Heart left ventricle (tissue), 16 donors: ENCODE data around the gene NLGN3. TPM values are rescaled to one million over a fixed set of nuclear protein-coding genes. Genes with fewer than 3 reads are reported as not detected.

ENCODE experiments used
- ATAC-seq, 4 donors: fragments of 200-7000 bp; cut with Tn5 transposase; one replicate each; pipeline ENCODE4 v1.9.1; 2020 to 2022; ENCODE audit warnings: moderate library complexity in 4 of 4, mild to moderate bottlenecking in 3 of 4, moderate number of reproducible peaks in 1 of 4
- DNase-seq, 5 donors: peaks; one replicate each; pipeline ENCODE4 v3.0.0-alpha.2; 2020
- H3K27ac ChIP-seq, 12 donors: fragments of 200-600 bp; sonication (generic) in 4 of 12; one replicate each; pipeline versions ENCODE4 v1.5.0 to v1.8.0; 2016 to 2022; ENCODE audit warnings: mild to moderate bottlenecking in 2 of 12
- H3K27me3 ChIP-seq, 9 donors: fragments of 200-600 bp; sonication (generic) in 2 of 9; one replicate each; pipeline versions ENCODE4 v1.5.1 to v1.8.0; 2016 to 2022; ENCODE audit warnings: mild to moderate bottlenecking in 3 of 9
- H3K36me3 ChIP-seq, 9 donors: fragments of 200-600 bp; sonication (generic) in 2 of 9; one replicate each; pipeline versions ENCODE4 v1.5.0 to v1.8.0; 2018 to 2022; ENCODE audit warnings: mild to moderate bottlenecking in 2 of 9
- H3K4me1 ChIP-seq, 12 donors: fragments of 200-600 bp; sonication (generic) in 4 of 12; one replicate each; pipeline versions ENCODE4 v1.5.0 to v1.8.0; 2016 to 2022; ENCODE audit warnings: mild to moderate bottlenecking in 3 of 12
- H3K4me3 ChIP-seq, 12 donors: fragments of 200-600 bp; sonication (generic) in 4 of 12; one replicate each; pipeline versions ENCODE4 v1.5.0 to v1.8.0; 2017 to 2022; ENCODE audit warnings: mild to moderate bottlenecking in 9 of 12, moderate library complexity in 4 of 12
- H3K9me3 ChIP-seq, 12 donors: fragments of 200-600 bp; sonication (generic) in 4 of 12; one replicate each; pipeline versions ENCODE4 v1.5.0 to v1.8.0; 2016 to 2022; ENCODE audit warnings: mild to moderate bottlenecking in 1 of 12
- CTCF ChIP-seq, 12 donors: fragments of 200-600 bp; sonication (generic) in 4 of 12; IDR thresholded peaks; one replicate each; pipeline versions ENCODE4 v1.5.0 to v1.8.0; 2018 to 2022; ENCODE audit warnings: antibody characterized with exemption in 12 of 12, mild to moderate bottlenecking in 5 of 12
- POLR2A ChIP-seq, 2 donors: fragments of 450-650 bp; IDR thresholded peaks; one replicate each; pipeline ENCODE4 v1.6.1; 2017; ENCODE audit warnings: antibody characterized with exemption in 2 of 2, mild to moderate bottlenecking in 2 of 2, moderate library complexity in 2 of 2
- WGBS, 4 donors: extraction: QIAGEN DNeasy Blood & Tissue Kit in 2 of 4; methylation state at CpG; one replicate each; pipeline versions ENCODE4 v1.1.5 to v1.1.7; 2013 to 2018; 5-methylcytosine and 5-hydroxymethylcytosine counted together
- intact Hi-C, 10 donors: fragments of 100-400 bp; cut with DNase I; formaldehyde crosslinking; loops; one replicate each; pipeline versions ENCODE4 v1.11.1 to v1.14.2; 2022
- polyA plus RNA-seq, 2 donors: library from polyadenylated mRNA; stranded (reverse); fragments of 200-250 nt; gene quantifications; one replicate each; pipeline ENCODE4 v1.2.3, GENCODE V29; 2013
- total RNA-seq, 9 donors: library from RNA; depleted of rRNA in 2 of 9; stranded (reverse); fragments of >200 nt in 2 of 9; fragmentation: NEBNext Ultra II Directional in 3 of 9; extraction: Animal tissue kit (Norgen Biotek cat#: 25700) in 3 of 9; gene quantifications; one replicate each; pipeline versions ENCODE4 v1.1.0 to v1.2.4, GENCODE V29; 2016 to 2023
- donor health status: ischemic (EF 13 %, LVEDD 7.1; RV severe dilation, severe dysfunction).
- donor health status: healthy with polysubstance abuse.
- donor health status: DM: no; HTN: yes; CAD: no.
- donor health status: DM: no; HTN: no; CAD: no.
- donor health status: ischemic (EF 25% LVEDD 6.9; RV normal size, moderate dysfunction).
- donor health status: ischemic (EF 25% LVEDD 5.7; RV mildly dilated, moderate dysfunction).
- donor health status: healthy.
- donor health status: DM: yes; HTN: yes; CAD: no.
- donor health status: ischemic (EF 35%, LVEDD 5.7; RV mildly dilated, moderate dysfunction).
- donor health status: nonischemic (EF 11% LVEDD 7.7; RV severe dilation, severe dysfunction).
- donor health status: DM: yes; HTN: yes; CAD: no.
- donor health status: PGD.
- donor health status: ischemic (EF 29% LVEDD 5.4; RV normal size, mild dysfunction).
- donor health status: nonischemic (EF 23%, LVEDD 6.1; RV moderate dilation, normal function).

NLGN3 gene
- total and polyA plus RNA-seq, 11 donors: 0.14 to 1.3 (median 0.49) TPM

GRCh38 chrX:71128166-71128833, 16.3 kb upstream of the NLGN3 start:
- Histone ChIP-seq H3K27ac (no peak overlapping the region), H3K9me3 (no peaks in the 10 kb centered on the region), H3K27me3 (no peaks in the 10 kb centered on the region), H3K4me3 (no peak overlapping the region), H3K36me3 (peaks cover 0 to 96% (median 84%) of the 10 kb centered on the region in 9 donors), H3K4me1 (no peaks in the 10 kb centered on the region)
- WGBS, 4 donors: 82 to 85% (median 83%) methylated on average over 10 to 12 of the region's 12 CpGs
- intact Hi-C loops: loop anchor here in 1 of 10 donors (10.0 kb wide), 1 partner anchor 47 kb away; no protein-coding TSS in a partner anchor
- no peak for TF ChIP-seq CTCF (IDR thresholded peaks at IDR 0.05)
- no peak for TF ChIP-seq POLR2A (IDR thresholded peaks at IDR 0.05)
- ATAC-seq: no peak
- DNase-seq: no peak

DNA sequence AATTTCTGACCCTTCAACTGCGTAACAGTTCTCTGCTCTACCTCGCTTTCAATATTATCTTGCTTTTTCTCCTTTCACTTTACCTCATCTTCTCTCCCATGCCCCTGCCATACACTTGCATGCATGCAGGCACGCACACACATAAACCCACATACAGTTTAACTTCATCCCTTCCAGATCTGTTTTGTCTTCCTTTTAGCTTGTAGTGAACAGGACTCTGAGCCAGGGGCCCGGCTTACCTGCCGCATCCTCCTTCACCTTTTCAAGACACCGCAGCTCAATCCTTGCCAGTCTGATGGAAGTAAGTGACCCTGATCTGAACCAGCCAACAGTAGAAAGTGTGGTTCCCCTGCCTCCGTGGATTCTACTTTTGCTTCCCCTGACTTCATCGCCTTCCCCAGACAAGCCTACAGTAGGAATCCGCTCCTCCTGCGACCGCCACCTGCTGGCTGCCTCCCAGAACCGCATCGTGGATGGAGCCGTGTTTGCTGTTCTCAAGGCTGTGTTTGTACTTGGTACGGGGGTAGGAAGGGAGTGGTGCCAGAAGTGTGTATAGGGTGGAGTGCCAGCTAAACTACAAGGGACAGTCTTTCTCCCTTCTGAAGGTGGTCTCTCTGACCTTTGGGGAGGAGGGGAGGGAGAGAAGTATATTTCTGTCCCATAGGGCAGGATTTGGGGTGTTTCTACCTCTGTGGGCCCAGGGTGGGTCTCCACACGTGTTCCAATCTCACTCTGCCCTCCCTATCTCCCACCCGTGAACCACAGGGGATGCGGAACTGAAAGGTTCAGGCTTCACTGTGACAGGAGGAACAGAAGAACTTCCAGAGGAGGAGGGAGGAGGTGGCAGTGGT, 15.5 kb upstream of the NLGN3 start:
- no peak overlapping the region for H3K4me3 ChIP-seq
- H3K36me3 ChIP-seq: peaks cover 0 to 92% (median 81%) of the 10 kb centered on the region in 9 donors
- TF ChIP-seq CTCF (IDR thresholded peaks at IDR 0.05): peak; percentile 55 to 73 (median 62)
- TF ChIP-seq POLR2A (IDR thresholded peaks at IDR 0.05): no peak
- no peaks in the 10 kb centered on the region for H3K4me1 ChIP-seq
- DNase-seq (peak; percentile 50 to 76 (median 61)), ATAC-seq (peak in 3 of 4 donors; percentile 68 to 81 (median 74))
- intact Hi-C loops: loop anchor here in 2 of 10 donors (1.0 to 10.0 kb wide), 2 partner anchors 31 to 46 kb away; no protein-coding TSS in a partner anchor
- no peaks in the 10 kb centered on the region for H3K27me3 ChIP-seq
- H3K9me3 ChIP-seq: no peaks in the 10 kb centered on the region
- 34 to 41% (median 37%) methylated on average over 18 of the region's 18 CpGs for WGBS, 4 donors
- H3K27ac ChIP-seq: no peak overlapping the region

DNA sequence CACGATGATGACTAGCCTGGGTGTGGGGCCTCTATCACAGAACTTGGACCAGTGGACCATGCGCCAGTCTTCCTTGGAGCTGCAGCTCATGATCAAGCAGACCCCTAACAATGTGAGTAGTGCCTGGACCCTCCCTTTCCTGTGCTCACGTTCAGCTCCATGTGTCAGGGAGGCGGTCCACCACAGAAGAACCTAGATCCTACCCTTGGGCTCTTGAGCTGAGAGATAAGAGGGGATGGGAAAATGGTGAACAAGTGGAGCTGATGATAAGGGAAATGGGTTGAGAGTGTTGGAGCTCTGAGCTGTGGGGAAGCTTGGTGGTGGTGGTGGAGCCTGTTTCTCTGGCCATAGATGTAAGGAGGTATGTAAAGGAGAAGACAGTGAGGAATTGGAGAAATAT, 13.1 kb upstream of the NLGN3 start:
- ATAC-seq (no peak), DNase-seq (no peak)
- Histone ChIP-seq H3K27ac (no peak overlapping the region), H3K9me3 (no peaks in the 10 kb centered on the region), H3K4me1 (no peaks in the 10 kb centered on the region), H3K4me3 (no peak overlapping the region), H3K36me3 (peaks cover 0 to 94% (median 76%) of the 10 kb centered on the region in 9 donors), H3K27me3 (no peaks in the 10 kb centered on the region)
- TF ChIP-seq POLR2A (IDR thresholded peaks at IDR 0.05): no peak
- TF ChIP-seq CTCF (IDR thresholded peaks at IDR 0.05): no peak
- 73 to 84% (median 82%) methylated on average over 4 of the region's 4 CpGs for WGBS, 4 donors
- intact Hi-C loops: loop anchor here in 1 of 10 donors (5.0 kb wide), 1 partner anchor 34 kb away; the partner anchor contains the start of gene FOXO4

GRCh38 chrX:71140440-71140839, 4.2 kb upstream of the NLGN3 start:
- DNase-seq (no peak), ATAC-seq (no peak)
- H3K9me3 ChIP-seq: no peaks in the 10 kb centered on the region
- H3K27me3 ChIP-seq: no peaks in the 10 kb centered on the region
- no peak overlapping the region for H3K27ac ChIP-seq
- peaks cover 0 to 66% (median 47%) of the 10 kb centered on the region in 9 donors for H3K36me3 ChIP-seq
- peaks cover 0 to 12% (median 0%) of the 10 kb centered on the region in 12 donors for H3K4me1 ChIP-seq
- 61 to 81% (median 72%) methylated on average over 5 to 6 of the region's 6 CpGs for WGBS, 4 donors
- TF ChIP-seq POLR2A (IDR thresholded peaks at IDR 0.05): no peak
- no peak for TF ChIP-seq CTCF (IDR thresholded peaks at IDR 0.05)
- H3K4me3 ChIP-seq: no peak overlapping the region
- intact Hi-C loops: loop anchor here in 1 of 10 donors (10.0 kb wide), 1 partner anchor 114 kb away; the partner anchor contains the start of gene ZMYM3
